Neural progenitor cell (in vitro differentiated cells): ENCODE results near the gene PARP8. TPM values are rescaled to one million over a fixed set of nuclear protein-coding genes. Genes with fewer than 3 reads are reported as not detected.

Source experiments
- DNase-seq: peaks from one replicate; pipeline ENCODE4 v3.0.0-alpha.2; 2016; ENCODE audit warnings: low spot score
- H2AFZ ChIP-seq: fragments of 200-600 bp; sonication (generic); replicated peaks from 2 replicates; pipeline ENCODE4 v1.6.1; 2016; ENCODE audit warnings: antibody characterized with exemption
- H3F3A ChIP-seq: fragments of 200-600 bp; sonication (generic); 2 replicates; pipeline ENCODE4 v1.6.1; 2016; ENCODE audit warnings: antibody characterized with exemption, low read depth
- H3K27ac ChIP-seq: fragments of 200-600 bp; sonication (generic); 2 replicates; pipeline ENCODE4 v1.5.1; 2016; ENCODE audit warnings: mild to moderate bottlenecking
- H3K27me3 ChIP-seq: fragments of 200-600 bp; sonication (generic); 2 replicates; pipeline ENCODE4 v1.6.1; 2016; ENCODE audit warnings: mild to moderate bottlenecking, moderate library complexity
- H3K36me3 ChIP-seq: fragments of 200-600 bp; sonication (generic); 2 replicates; pipeline ENCODE4 v1.5.1; 2016
- H3K4me1 ChIP-seq: fragments of 200-600 bp; sonication (generic); 2 replicates; pipeline ENCODE4 v1.6.1; 2016; ENCODE audit warnings: mixed run types
- H3K4me2 ChIP-seq: fragments of 200-600 bp; sonication (generic); 2 replicates; pipeline ENCODE4 v1.6.1; 2016
- H3K4me3 ChIP-seq: fragments of 200-600 bp; sonication (generic); 2 replicates; pipeline ENCODE4 v1.5.1; 2016
- H3K79me2 ChIP-seq: fragments of 200-600 bp; sonication (generic); 2 replicates; pipeline ENCODE4 v1.6.1; 2016; ENCODE audit warnings: low read depth
- H3K9ac ChIP-seq: fragments of 200-600 bp; sonication (generic); 2 replicates; pipeline ENCODE4 v1.6.1; 2016
- H3K9me3 ChIP-seq: fragments of 200-600 bp; sonication (generic); 2 replicates; pipeline ENCODE4 v1.5.1; 2016; ENCODE audit warnings: low read depth
- H4K20me1 ChIP-seq: fragments of 200-600 bp; sonication (generic); 2 replicates; pipeline ENCODE4 v1.6.1; 2016; ENCODE audit warnings: low read depth
- H3K27ac Mint-ChIP-seq: 3 replicates; pipeline ENCODE4 v1.8.0; 2021; ENCODE audit warnings: mixed read lengths
- H3K27me3 Mint-ChIP-seq: 2 replicates; pipeline ENCODE4 v1.8.0; 2022; ENCODE audit warnings: low read depth, mild to moderate bottlenecking, inconsistent platforms, moderate library complexity, mixed read lengths; ENCODE audit not compliant: insufficient read depth
- H3K36me3 Mint-ChIP-seq: 3 replicates; pipeline ENCODE4 v1.8.0; 2021; ENCODE audit warnings: mixed read lengths
- H3K4me1 Mint-ChIP-seq: 3 replicates; pipeline ENCODE4 v1.8.0; 2021; ENCODE audit warnings: mixed read lengths
- H3K4me3 Mint-ChIP-seq: 3 replicates; pipeline ENCODE4 v1.8.0; 2021; ENCODE audit warnings: mild to moderate bottlenecking, moderate library complexity, mixed read lengths
- H3K9me3 Mint-ChIP-seq: 3 replicates; pipeline ENCODE4 v1.8.0; 2020; ENCODE audit warnings: mixed read lengths
- EZH2 ChIP-seq: fragments of 200-600 bp; sonication (generic); IDR thresholded peaks from 2 replicates; pipeline ENCODE4 v1.6.1; 2017; ENCODE audit warnings: antibody characterized with exemption, mild to moderate bottlenecking, moderate library complexity
- EZH2phosphoT487 ChIP-seq: fragments of 200-600 bp; sonication (generic); IDR thresholded peaks from 2 replicates; pipeline ENCODE4 v1.6.1; 2017; ENCODE audit warnings: antibody characterized with exemption
- total RNA-seq: library from RNA; depleted of rRNA; stranded (reverse); fragments of >200 nt; gene quantifications from 2 replicates; pipeline ENCODE4 v1.2.3, GENCODE V29; 2015; ENCODE audit warnings: low replicate concordance
- TF ChIP-seq, protein P1 (sequence below): fragments of 200-600 bp; sonication (generic); IDR thresholded peaks from 2 replicates; pipeline ENCODE4 v1.5.1; 2017; ENCODE audit warnings: antibody characterized with exemption, mild to moderate bottlenecking

Gene PARP8
- total RNA-seq, 1 donor from 2014 or later = 38.9 TPM

DNA sequence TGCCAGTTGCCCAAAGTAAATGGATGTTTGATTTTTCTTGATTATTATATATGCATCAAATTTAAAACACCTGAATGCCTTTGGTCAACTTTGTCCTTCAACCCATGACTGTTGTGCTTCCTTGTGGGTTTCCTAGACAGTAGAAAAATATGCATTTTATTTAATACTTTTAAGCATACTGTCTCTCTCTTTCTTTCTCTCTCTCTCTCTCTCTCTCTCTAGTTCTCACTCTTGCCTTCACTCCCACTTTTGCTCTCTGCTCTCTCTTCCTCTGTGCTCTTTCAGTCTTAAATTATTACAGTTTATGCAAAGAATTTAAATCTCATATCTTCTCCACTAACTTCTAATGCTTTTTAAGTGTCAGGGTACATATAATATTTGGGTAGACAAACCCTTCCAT is 173.0 kb downstream of the PARP8 start:
- Histone ChIP-seq H3K27me3 (no peaks in the 10 kb centered on the region), H3K36me3 (peaks cover 3% of the 10 kb centered on the region), H3K9me3 (no peaks in the 10 kb centered on the region), H2AFZ (no peak overlapping the region), H3K9ac (no peak overlapping the region), H4K20me1 (no peaks in the 10 kb centered on the region), H3K4me1 (peaks cover 12% of the 10 kb centered on the region), H3K79me2 (no peaks in the 10 kb centered on the region), H3K4me3 (no peak overlapping the region), H3K4me2 (no peak overlapping the region), H3F3A (no peaks in the 10 kb centered on the region), H3K27ac (no peak overlapping the region)
- Mint-ChIP-seq H3K4me1 (peaks cover 8% of the 10 kb centered on the region), H3K9me3 (no peaks in the 10 kb centered on the region), H3K36me3 (peaks cover 27% of the 10 kb centered on the region), H3K27me3 (no peaks in the 10 kb centered on the region), H3K27ac (no peak overlapping the region), H3K4me3 (no peak overlapping the region)
- TF ChIP-seq EZH2phosphoT487 (no peak), EZH2 (no peak)
- TF ChIP-seq, protein P1, sequence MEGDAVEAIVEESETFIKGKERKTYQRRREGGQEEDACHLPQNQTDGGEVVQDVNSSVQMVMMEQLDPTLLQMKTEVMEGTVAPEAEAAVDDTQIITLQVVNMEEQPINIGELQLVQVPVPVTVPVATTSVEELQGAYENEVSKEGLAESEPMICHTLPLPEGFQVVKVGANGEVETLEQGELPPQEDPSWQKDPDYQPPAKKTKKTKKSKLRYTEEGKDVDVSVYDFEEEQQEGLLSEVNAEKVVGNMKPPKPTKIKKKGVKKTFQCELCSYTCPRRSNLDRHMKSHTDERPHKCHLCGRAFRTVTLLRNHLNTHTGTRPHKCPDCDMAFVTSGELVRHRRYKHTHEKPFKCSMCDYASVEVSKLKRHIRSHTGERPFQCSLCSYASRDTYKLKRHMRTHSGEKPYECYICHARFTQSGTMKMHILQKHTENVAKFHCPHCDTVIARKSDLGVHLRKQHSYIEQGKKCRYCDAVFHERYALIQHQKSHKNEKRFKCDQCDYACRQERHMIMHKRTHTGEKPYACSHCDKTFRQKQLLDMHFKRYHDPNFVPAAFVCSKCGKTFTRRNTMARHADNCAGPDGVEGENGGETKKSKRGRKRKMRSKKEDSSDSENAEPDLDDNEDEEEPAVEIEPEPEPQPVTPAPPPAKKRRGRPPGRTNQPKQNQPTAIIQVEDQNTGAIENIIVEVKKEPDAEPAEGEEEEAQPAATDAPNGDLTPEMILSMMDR = no peak
- DNase-seq = no peak

DNA sequence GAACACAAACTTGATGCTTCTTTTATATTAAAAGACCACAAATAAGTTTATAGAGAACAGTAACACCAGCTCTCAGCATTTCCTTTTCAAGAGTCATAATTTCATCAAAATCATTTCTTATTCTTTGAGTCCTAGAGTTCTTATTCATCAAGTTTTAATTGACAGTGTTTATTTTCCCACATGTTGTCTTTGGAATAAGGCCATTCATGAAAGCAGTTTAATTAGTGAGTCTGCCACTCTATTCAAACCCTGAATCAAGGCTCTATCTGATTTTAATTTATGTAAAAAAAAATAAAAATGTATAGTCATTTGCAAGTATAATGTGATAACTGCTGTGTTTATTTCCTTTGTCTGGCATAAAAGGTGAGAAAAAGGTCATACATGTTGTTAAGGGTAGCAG is 176.7 kb downstream of the PARP8 start:
- TF ChIP-seq, protein P1 = no peak
- no peak for TF ChIP-seq EZH2phosphoT487
- no peak for TF ChIP-seq EZH2
- Mint-ChIP-seq H3K9me3 (no peaks in the 10 kb centered on the region), H3K27ac (no peak overlapping the region), H3K36me3 (peaks cover 6% of the 10 kb centered on the region), H3K4me1 (no peaks in the 10 kb centered on the region), H3K4me3 (no peak overlapping the region), H3K27me3 (no peaks in the 10 kb centered on the region)
- H3F3A ChIP-seq = no peaks in the 10 kb centered on the region
- no peak for DNase-seq
- H3K4me1 ChIP-seq = no peaks in the 10 kb centered on the region
- H2AFZ ChIP-seq = no peak overlapping the region
- H3K9ac ChIP-seq = no peak overlapping the region
- H3K27ac ChIP-seq = no peak overlapping the region
- H4K20me1 ChIP-seq = no peaks in the 10 kb centered on the region
- H3K9me3 ChIP-seq = no peaks in the 10 kb centered on the region
- H3K36me3 ChIP-seq = no peaks in the 10 kb centered on the region
- H3K27me3 ChIP-seq = no peaks in the 10 kb centered on the region
- H3K4me3 ChIP-seq = no peak overlapping the region
- H3K79me2 ChIP-seq = no peaks in the 10 kb centered on the region
- no peak overlapping the region for H3K4me2 ChIP-seq

DNA sequence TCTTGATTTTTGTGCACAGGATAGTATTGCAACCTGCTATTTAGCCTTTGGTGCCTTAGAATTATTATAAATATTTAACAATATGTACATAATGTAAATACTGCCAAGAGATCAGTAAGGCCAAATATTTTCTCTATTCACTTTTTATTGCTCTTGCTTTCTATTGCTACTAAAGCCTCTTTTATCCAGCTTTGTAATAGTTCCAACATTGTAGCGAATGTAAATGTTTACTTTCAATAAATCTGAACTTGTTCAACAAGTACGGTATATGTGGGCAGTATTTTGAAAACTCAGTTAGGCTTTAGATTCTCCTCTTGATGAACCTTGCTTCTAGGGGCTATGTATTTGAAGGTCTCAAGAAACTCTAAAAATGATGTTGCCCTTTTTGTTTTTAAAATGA is 179.8 kb downstream of the PARP8 start:
- no peak overlapping the region for H3K4me3 ChIP-seq
- H3K4me1 ChIP-seq = no peaks in the 10 kb centered on the region
- no peaks in the 10 kb centered on the region for H3K27me3 ChIP-seq
- no peak overlapping the region for H3K4me3 Mint-ChIP-seq
- no peaks in the 10 kb centered on the region for H3K79me2 ChIP-seq
- H3F3A ChIP-seq = no peaks in the 10 kb centered on the region
- H2AFZ ChIP-seq = no peak overlapping the region
- no peaks in the 10 kb centered on the region for H3K27me3 Mint-ChIP-seq
- no peak overlapping the region for H3K9ac ChIP-seq
- H4K20me1 ChIP-seq = no peaks in the 10 kb centered on the region
- H3K4me1 Mint-ChIP-seq = no peaks in the 10 kb centered on the region
- H3K4me2 ChIP-seq = no peak overlapping the region
- no peak overlapping the region for H3K27ac Mint-ChIP-seq
- no peak overlapping the region for H3K27ac ChIP-seq
- no peaks in the 10 kb centered on the region for H3K9me3 Mint-ChIP-seq
- H3K36me3 Mint-ChIP-seq = no peaks in the 10 kb centered on the region
- H3K36me3 ChIP-seq = no peaks in the 10 kb centered on the region
- H3K9me3 ChIP-seq = no peaks in the 10 kb centered on the region
- TF ChIP-seq, protein P1 = no peak
- TF ChIP-seq EZH2 (no peak), EZH2phosphoT487 (no peak)
- no peak for DNase-seq

DNA sequence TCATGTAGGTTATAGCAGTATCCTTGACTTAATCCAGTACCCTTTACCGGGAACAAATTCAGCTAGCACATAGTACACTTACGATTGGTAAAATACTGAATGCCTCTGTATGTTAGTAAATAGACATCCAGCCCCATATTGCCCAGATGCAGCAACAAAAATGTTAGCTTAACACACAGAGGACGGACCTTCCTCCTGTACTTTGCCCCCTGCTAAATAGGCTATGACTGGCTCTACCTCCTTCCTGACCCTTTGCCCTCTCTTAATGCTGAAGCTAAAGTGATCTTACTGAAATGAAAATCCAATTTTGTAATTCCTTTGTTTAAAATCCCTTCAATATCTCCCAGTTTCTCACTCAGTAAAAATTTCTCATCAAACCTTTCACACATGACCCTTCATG is 183.1 kb downstream of the PARP8 start:
- no peaks in the 10 kb centered on the region for H3K79me2 ChIP-seq
- Mint-ChIP-seq H3K27me3 (no peaks in the 10 kb centered on the region), H3K4me3 (no peak overlapping the region), H3K36me3 (no peaks in the 10 kb centered on the region), H3K27ac (no peak overlapping the region), H3K4me1 (no peaks in the 10 kb centered on the region), H3K9me3 (no peaks in the 10 kb centered on the region)
- no peaks in the 10 kb centered on the region for H3K27me3 ChIP-seq
- no peak overlapping the region for H3K4me3 ChIP-seq
- H2AFZ ChIP-seq = no peak overlapping the region
- H3K4me2 ChIP-seq = no peak overlapping the region
- H4K20me1 ChIP-seq = no peaks in the 10 kb centered on the region
- no peaks in the 10 kb centered on the region for H3K4me1 ChIP-seq
- TF ChIP-seq EZH2phosphoT487 (no peak), EZH2 (no peak)
- TF ChIP-seq, protein P1 = no peak
- H3K27ac ChIP-seq = no peak overlapping the region
- no peak for DNase-seq
- H3K9ac ChIP-seq = no peak overlapping the region
- no peaks in the 10 kb centered on the region for H3K9me3 ChIP-seq
- no peaks in the 10 kb centered on the region for H3K36me3 ChIP-seq
- no peaks in the 10 kb centered on the region for H3F3A ChIP-seq
